Astrocyte of the spinal cord (primary cell): ENCODE results near the gene TBX3.
A peak's percentile ranks its signal among the peaks of the same experiment; 100 is the strongest.

Source experiments
- DNase-seq: peaks from one replicate; pipeline ENCODE4 v3.0.0; 2011; ENCODE audit warnings: low read depth, low spot score
- H3K4me3 ChIP-seq: 2 replicates; pipeline ENCODE4 v1.5.1; 2011; ENCODE audit warnings: low read depth, mild to moderate bottlenecking, low read length, moderate library complexity
- CTCF ChIP-seq: IDR thresholded peaks from 2 replicates; pipeline ENCODE4 v1.5.1; 2012; ENCODE audit warnings: low read depth, mild to moderate bottlenecking, low read length, inconsistent platforms
- in situ Hi-C: cut with HindIII; loops from 2 replicates; pipeline ENCODE4 v1.10.0; 2017; ENCODE audit warnings: low sequenced_read_pairs

The TBX3 gene

GRCh38 chr12:114673901-114674250 lies 10.1 kb downstream of the TBX3 start:
- TF ChIP-seq CTCF = no peak
- DNase-seq = no peak
- peak overlapping the region; percentile 12 for H3K4me3 ChIP-seq
- in situ Hi-C loops = no loop called here

GRCh38 chr12:114673169-114673833 lies 10.7 kb downstream of the TBX3 start:
- TF ChIP-seq CTCF = no peak
- peak overlapping the region; percentile 21 for H3K4me3 ChIP-seq
- in situ Hi-C loops = no loop called here
- peak; percentile 89 for DNase-seq

- in situ Hi-C loops = no loop called here
- peak overlapping the region; percentile 21 for H3K4me3 ChIP-seq
- no peak for TF ChIP-seq CTCF
- DNase-seq = no peak
These were observed 11.2 kb downstream of the TBX3 start for GRCh38 chr12:114672817-114673168.

GRCh38 chr12:114671443-114672411 lies 12.2 kb downstream of the TBX3 start:
- DNase-seq = peak; percentile 53
- TF ChIP-seq CTCF = no peak
- in situ Hi-C loops = no loop called here
- peak overlapping the region; percentile 27 for H3K4me3 ChIP-seq

- peak; percentile 56 for DNase-seq
- no peak for TF ChIP-seq CTCF
- in situ Hi-C loops = no loop called here
- H3K4me3 ChIP-seq = peak overlapping the region; percentile 27
These were observed 12.9 kb downstream of the TBX3 start for GRCh38 chr12:114671066-114671442.

GRCh38 chr12:114670291-114670980 lies 13.5 kb downstream of the TBX3 start:
- no peak for TF ChIP-seq CTCF
- in situ Hi-C loops = no loop called here
- peak overlapping the region; percentile 5 for H3K4me3 ChIP-seq
- peak; percentile 51 for DNase-seq
